Uterus (tissue), 2 donors: ENCODE measurements around the gene NEURL1.

Source experiments
- CTCF ChIP-seq, 4 experiments: fragments of 200-600 bp in 2 of 4; fragments of 450-650 bp in 2 of 4; sonication (generic) in 2 of 4; IDR thresholded peaks; one replicate each; pipeline ENCODE4 v1.5.1; 2016 to 2019; ENCODE audit warnings: antibody characterized with exemption in 4 of 4, mild to moderate bottlenecking in 2 of 4, moderate library complexity in 1 of 4
- POLR2A ChIP-seq, 2 donors: fragments of 450-650 bp; IDR thresholded peaks; one replicate each; pipeline ENCODE4 v1.6.1; 2016; ENCODE audit warnings: antibody characterized with exemption in 2 of 2, mild to moderate bottlenecking in 1 of 2, moderate library complexity in 1 of 2

- TF ChIP-seq CTCF (IDR thresholded peaks at IDR 0.05), result no peak
- TF ChIP-seq POLR2A (IDR thresholded peaks at IDR 0.05), result no peak
Observed at GRCh38 chr10:103578782-103579382, 85.4 kb downstream of the NEURL1 start.
